KG1 (cell line): ENCODE results near the gene DIS3L.
"Not testable (repeated sequence)": the region's sequence is repeated elsewhere in the genome, so short reads cannot be mapped to it uniquely, and the experiment has no call there.

Experiments used
- DNase-seq: peaks from one replicate; lab custom pipeline; 2025; lab: John Stamatoyannopoulos, UW

Gene DIS3L

GRCh38 chr15:66293419-66294156 lies at the start of gene DIS3L:
TSS of gene DIS3L (plus strand) at chr15:66293568. CDS start at chr15:66293597, 29 bp downstream.
- peak; percentile 81 for DNase-seq

- not testable (repeated sequence) for DNase-seq
Measured at GRCh38 chr15:66245832-66246231, 47.5 kb upstream of the DIS3L start.

- no peak for DNase-seq
Measured at GRCh38 chr15:66246937-66247336, 46.4 kb upstream of the DIS3L start.

GRCh38 chr15:66249605-66250174 lies 43.7 kb upstream of the DIS3L start:
- no peak for DNase-seq

GRCh38 chr15:66251065-66251789 lies 42.1 kb upstream of the DIS3L start:
- no peak for DNase-seq

- DNase-seq, result no peak
Measured at GRCh38 chr15:66251790-66252684, 41.3 kb upstream of the DIS3L start.

- no peak for DNase-seq
Measured at GRCh38 chr15:66252685-66253417, 40.5 kb upstream of the DIS3L start.

- no peak for DNase-seq
Measured at GRCh38 chr15:66253418-66254088, 39.8 kb upstream of the DIS3L start, which contains the start of gene MEGF11. TSS of gene MEGF11 (minus strand) at chr15:66253750. CDS start at chr15:66128403, 125,347 bp downstream.

- no peak for DNase-seq
Measured at GRCh38 chr15:66254089-66254950, 39.0 kb upstream of the DIS3L start.

- no peak for DNase-seq
Measured at GRCh38 chr15:66254951-66255676, 38.3 kb upstream of the DIS3L start.

GRCh38 chr15:66256692-66257091 lies 36.7 kb upstream of the DIS3L start:
- DNase-seq, result no peak

GRCh38 chr15:66261056-66261455 lies 32.3 kb upstream of the DIS3L start:
- DNase-seq, result no peak

- not testable (repeated sequence) for DNase-seq
Measured at GRCh38 chr15:66262837-66263236, 30.5 kb upstream of the DIS3L start.

- no peak for DNase-seq
Measured at GRCh38 chr15:66264859-66265513, 28.4 kb upstream of the DIS3L start.

GRCh38 chr15:66269326-66270090 lies 23.9 kb upstream of the DIS3L start:
- DNase-seq, result no peak

GRCh38 chr15:66270932-66271331 lies 22.4 kb upstream of the DIS3L start:
- DNase-seq, result no peak

GRCh38 chr15:66275352-66275751 lies 18.0 kb upstream of the DIS3L start:
- DNase-seq, result no peak

GRCh38 chr15:66276546-66276945 lies 16.8 kb upstream of the DIS3L start:
- DNase-seq, result no peak
